A673 (cell line): Measurements from ENCODE around the gene TATDN2. TPM values are rescaled to one million over a fixed set of nuclear protein-coding genes. Genes with fewer than 3 reads are reported as not detected.

Experiments used
- BruUV-seq: library from RNA; stranded (reverse); fragments of 400-500 nt; replicated peaks from 2 replicates; lab custom pipeline; 2021; lab: Mats Ljungman, UMichigan
- CTCF ChIA-PET: fragments of 300-600 bp; sonication (Branson Sonifier 250); formaldehyde crosslinking; loops from one replicate; lab custom pipeline; 2022; ENCODE audit warnings: antibody characterized with exemption; lab: Charles Lee
- POLR2A ChIA-PET: fragments of 300-600 bp; sonication (Branson Sonifier 250); formaldehyde crosslinking; loops from one replicate; lab custom pipeline; 2022; ENCODE audit warnings: antibody characterized with exemption; ENCODE audit not compliant: low non-redundant PET; lab: Charles Lee
- DNase-seq: peaks from one replicate; pipeline ENCODE4 v3.0.0-alpha.2; 2015; ENCODE audit warnings: low spot score
- H3K27ac ChIP-seq: fragments of 200-600 bp; sonication (generic); 2 replicates; pipeline ENCODE4 v1.5.1; 2016; ENCODE audit warnings: mixed run types, low read depth, mild to moderate bottlenecking, mixed read lengths, antibody characterized with exemption, low read length; ENCODE audit not compliant: poor library complexity, severe bottlenecking
- H3K27me3 ChIP-seq: fragments of 200-600 bp; sonication (generic); replicated peaks from 2 replicates; pipeline ENCODE4 v1.6.1; 2017; ENCODE audit warnings: mixed run types, low read depth, mild to moderate bottlenecking, mixed read lengths, antibody characterized with exemption, low read length; ENCODE audit not compliant: insufficient read depth, poor library complexity
- H3K36me3 ChIP-seq: fragments of 200-600 bp; sonication (generic); 2 replicates; pipeline ENCODE4 v1.6.1; 2016; ENCODE audit warnings: mixed run types, mild to moderate bottlenecking, mixed read lengths, antibody characterized with exemption, low read length; ENCODE audit not compliant: insufficient read depth, poor library complexity, severe bottlenecking
- H3K4me1 ChIP-seq: fragments of 200-600 bp; sonication (generic); 2 replicates; pipeline ENCODE4 v1.6.1; 2017; ENCODE audit warnings: mixed run types, mild to moderate bottlenecking, mixed read lengths, antibody characterized with exemption, low read length; ENCODE audit not compliant: insufficient read depth, poor library complexity, severe bottlenecking
- H3K4me3 ChIP-seq: fragments of 200-600 bp; sonication (generic); 2 replicates; pipeline ENCODE4 v1.5.1; 2016; ENCODE audit warnings: low read depth, mixed run types, mild to moderate bottlenecking, mixed read lengths, low read length; ENCODE audit not compliant: poor library complexity, severe bottlenecking
- H3K9me3 ChIP-seq: fragments of 200-600 bp; sonication (generic); 2 replicates; pipeline ENCODE4 v1.6.1; 2016; ENCODE audit warnings: mixed run types, low read depth, mild to moderate bottlenecking, mixed read lengths, antibody characterized with exemption, low read length; ENCODE audit not compliant: poor library complexity, severe bottlenecking
- EZH2 ChIP-seq: fragments of 200-600 bp; sonication (generic); IDR thresholded peaks from 2 replicates; pipeline ENCODE4 v1.6.1; 2017; ENCODE audit warnings: borderline replicate concordance, low read depth, mild to moderate bottlenecking, mixed read lengths, antibody characterized with exemption, low read length; ENCODE audit not compliant: poor library complexity, severe bottlenecking
- intact Hi-C: fragments of 100-400 bp; cut with micrococcal nuclease; formaldehyde crosslinking; loops from one replicate; pipeline ENCODE4 v1.10.0; 2022; ENCODE audit not compliant: unreplicated experiment
- total RNA-seq: library from RNA; stranded (reverse); gene quantifications from 2 replicates; pipeline ENCODE4 v1.2.3, GENCODE V29; 2021
- TF ChIP-seq, protein P1 (sequence below): fragments of 300-800, 200-600 bp; sonication (generic); conservative IDR thresholded peaks from 2 replicates; pipeline ENCODE4 v1.5.1; 2017; ENCODE audit warnings: low read depth, mild to moderate bottlenecking, antibody characterized with exemption, low read length, moderate library complexity, mixed read lengths

The TATDN2 gene
- total RNA-seq, 1 experiment from 2014 or later, result 42.0 TPM

DNA sequence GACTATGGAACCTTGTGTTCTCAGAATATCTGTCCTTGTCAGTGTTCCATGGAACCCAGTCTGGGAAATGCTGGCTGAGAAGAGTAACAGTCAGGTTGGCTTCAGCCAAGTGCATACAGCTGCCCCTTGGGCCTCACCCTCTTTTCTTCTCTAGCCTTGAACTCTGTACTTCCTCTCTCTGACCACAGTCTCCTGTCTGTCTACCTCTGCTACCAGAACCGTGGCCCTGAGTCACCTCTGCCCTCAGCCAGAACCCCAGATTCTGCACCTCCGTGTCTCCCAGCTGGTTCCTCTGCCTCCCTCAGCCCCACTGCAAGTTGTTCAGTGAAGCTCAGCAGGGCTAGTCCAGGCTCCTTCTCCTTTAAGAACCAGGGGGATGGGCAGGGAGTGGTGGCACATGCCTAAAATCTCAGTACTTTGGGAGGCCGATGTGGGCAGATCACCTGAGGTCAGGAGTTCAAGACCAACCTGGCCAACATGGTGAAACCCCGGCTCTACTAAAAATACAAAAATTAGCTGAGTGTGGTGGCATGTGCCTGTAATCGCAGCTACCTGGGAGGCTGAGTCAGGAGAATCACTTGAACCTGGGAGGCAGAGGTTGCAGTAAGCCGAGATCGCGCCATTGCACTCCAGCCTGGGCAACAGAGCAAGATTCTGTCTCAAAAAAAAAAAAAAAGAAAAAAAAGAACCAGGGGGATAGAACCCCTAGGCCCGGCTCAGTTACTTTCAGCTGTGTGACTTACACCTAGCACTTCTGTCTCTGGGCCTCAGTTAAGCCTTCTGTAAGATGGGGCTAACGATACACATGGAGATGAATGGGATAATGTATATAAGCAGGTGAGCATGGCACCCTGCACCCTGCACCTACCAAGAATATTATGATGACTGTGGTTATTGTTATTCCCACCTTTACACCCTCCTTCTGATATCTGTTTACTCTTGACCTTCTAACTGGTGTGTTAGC lies 24.3 kb upstream of the TATDN2 start:
- Histone ChIP-seq H3K4me1 (no peaks in the 10 kb centered on the region), H3K4me3 (no peak overlapping the region), H3K36me3 (no peaks in the 10 kb centered on the region), H3K9me3 (no peaks in the 10 kb centered on the region), H3K27me3 (no peaks in the 10 kb centered on the region), H3K27ac (no peak overlapping the region)
- POLR2A ChIA-PET, result no interaction called here
- CTCF ChIA-PET, result interaction anchor here (0.6 to 0.7 kb wide), 2 partner anchors 27 to 450 kb away, joined by 3 to 6 read pairs; no protein-coding TSS in a partner anchor
- no TSS peak for BruUV-seq
- no peak for TF ChIP-seq EZH2
- TF ChIP-seq, protein P1, sequence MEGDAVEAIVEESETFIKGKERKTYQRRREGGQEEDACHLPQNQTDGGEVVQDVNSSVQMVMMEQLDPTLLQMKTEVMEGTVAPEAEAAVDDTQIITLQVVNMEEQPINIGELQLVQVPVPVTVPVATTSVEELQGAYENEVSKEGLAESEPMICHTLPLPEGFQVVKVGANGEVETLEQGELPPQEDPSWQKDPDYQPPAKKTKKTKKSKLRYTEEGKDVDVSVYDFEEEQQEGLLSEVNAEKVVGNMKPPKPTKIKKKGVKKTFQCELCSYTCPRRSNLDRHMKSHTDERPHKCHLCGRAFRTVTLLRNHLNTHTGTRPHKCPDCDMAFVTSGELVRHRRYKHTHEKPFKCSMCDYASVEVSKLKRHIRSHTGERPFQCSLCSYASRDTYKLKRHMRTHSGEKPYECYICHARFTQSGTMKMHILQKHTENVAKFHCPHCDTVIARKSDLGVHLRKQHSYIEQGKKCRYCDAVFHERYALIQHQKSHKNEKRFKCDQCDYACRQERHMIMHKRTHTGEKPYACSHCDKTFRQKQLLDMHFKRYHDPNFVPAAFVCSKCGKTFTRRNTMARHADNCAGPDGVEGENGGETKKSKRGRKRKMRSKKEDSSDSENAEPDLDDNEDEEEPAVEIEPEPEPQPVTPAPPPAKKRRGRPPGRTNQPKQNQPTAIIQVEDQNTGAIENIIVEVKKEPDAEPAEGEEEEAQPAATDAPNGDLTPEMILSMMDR, result no peak
- intact Hi-C loops, result no loop called here
- DNase-seq, result no peak

DNA sequence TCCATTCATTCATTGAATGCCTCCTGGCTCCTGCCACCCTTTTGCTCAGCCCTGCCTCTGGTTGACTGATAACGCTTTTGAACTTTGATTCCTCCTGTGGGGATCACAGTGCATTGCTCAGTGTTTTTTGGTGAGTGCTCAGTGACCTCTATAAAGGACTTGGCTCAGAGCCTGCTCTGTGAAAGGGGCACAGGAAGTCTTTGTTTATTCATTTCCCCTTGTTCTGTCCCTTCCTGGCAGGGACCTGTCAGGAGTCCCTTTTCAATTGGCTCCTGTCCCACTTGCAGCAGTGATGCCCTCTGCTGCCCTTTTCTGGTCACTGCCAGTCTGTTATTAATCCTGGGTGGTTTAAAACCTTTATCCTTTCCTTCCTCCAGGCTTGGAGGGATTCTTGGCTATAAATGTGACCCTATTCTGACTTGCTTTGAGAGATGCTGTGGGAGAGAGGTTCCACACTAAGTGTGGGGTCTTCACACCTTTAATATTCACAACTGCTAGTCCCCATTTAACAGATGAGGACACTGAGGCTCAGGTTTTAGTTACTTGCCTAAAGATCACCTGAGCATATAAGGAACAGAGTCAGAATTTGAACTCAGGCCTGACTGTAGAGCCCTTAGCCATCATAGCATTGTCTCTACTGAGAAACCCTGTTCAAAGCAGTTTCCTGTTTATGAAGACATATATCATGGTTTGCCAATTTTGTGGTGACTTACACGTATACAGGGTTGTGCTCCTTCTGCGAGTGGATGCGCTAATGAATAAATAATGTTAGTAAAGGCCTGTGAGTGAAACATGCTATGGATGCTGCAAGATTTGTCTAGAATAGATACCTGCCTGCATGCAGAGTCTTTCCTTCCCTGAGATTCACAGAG lies 23.2 kb upstream of the TATDN2 start:
- no peak for TF ChIP-seq EZH2
- TF ChIP-seq, protein P1, result peak; percentile 78

DNA sequence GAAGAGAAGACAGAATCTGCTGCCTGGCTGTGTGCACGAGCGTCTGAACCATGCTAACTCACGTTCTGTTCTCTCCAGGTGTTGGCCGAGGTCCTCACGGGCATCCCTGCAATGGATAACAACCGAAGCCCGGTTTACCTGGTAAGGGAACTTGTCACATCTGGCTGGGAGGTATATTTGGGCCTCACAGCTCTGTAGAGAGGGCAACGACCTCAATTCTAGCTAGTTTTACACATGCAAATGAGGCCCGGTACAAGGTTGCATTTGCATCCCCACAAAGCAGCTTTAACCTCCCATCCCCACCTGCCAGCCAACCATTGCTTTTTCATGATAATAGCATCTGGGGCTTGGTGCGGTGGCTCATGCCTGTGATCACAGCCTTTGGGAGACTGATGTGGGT lies 22.0 kb upstream of the TATDN2 start:
- Histone ChIP-seq H3K36me3 (no peaks in the 10 kb centered on the region), H3K4me3 (no peak overlapping the region), H3K27ac (no peak overlapping the region), H3K9me3 (no peaks in the 10 kb centered on the region), H3K4me1 (no peaks in the 10 kb centered on the region), H3K27me3 (no peaks in the 10 kb centered on the region)
- intact Hi-C loops, result no loop called here
- BruUV-seq, result no TSS peak
- ChIA-PET POLR2A (no interaction called here), CTCF (no interaction called here)
- no peak for DNase-seq
- TF ChIP-seq EZH2, result no peak
- TF ChIP-seq, protein P1, result no peak

More for the DNA sequence above, 23.2 kb upstream of the TATDN2 start:
- H3K27ac ChIP-seq, result no peak overlapping the region
- no peaks in the 10 kb centered on the region for H3K36me3 ChIP-seq
- H3K27me3 ChIP-seq, result no peaks in the 10 kb centered on the region
- H3K4me3 ChIP-seq, result no peak overlapping the region
- intact Hi-C loops, result no loop called here
- H3K9me3 ChIP-seq, result no peaks in the 10 kb centered on the region
- no peaks in the 10 kb centered on the region for H3K4me1 ChIP-seq
- CTCF ChIA-PET, result no interaction called here
- BruUV-seq, result no TSS peak
- POLR2A ChIA-PET, result no interaction called here
- DNase-seq, result peak; percentile 85
